ENCODE data around the gene STAG2.
A peak's percentile ranks its signal among the peaks of the same experiment; 100 is the strongest.

STAG2 gene

GRCh38 chrX:123943074-123943473, 18.4 kb upstream of the STAG2 start:
- no CpG with 5 or more reads among the region's 1 CpG for WGBS (ENCODE audit: extremely low coverage, insufficient coverage, insufficient read length)
- H3K4me3 ChIP-seq (ENCODE audit: low read depth, low read length): no peak overlapping the region
- no peak for DNase-seq

GRCh38 chrX:123943488-123943887, 18.0 kb upstream of the STAG2 start:
- Histone ChIP-seq H4K12ac (ENCODE audit: low read depth, low read length) (no peak overlapping the region), H2BK12ac (ENCODE audit: low read length) (no peak overlapping the region), H4K8ac (ENCODE audit: low read depth, low read length) (no peak overlapping the region), H3K9ac (ENCODE audit: low read length) (no peak overlapping the region), H2AK5ac (ENCODE audit: low read length) (no peak overlapping the region), H2AFZ (ENCODE audit: insufficient read depth, low read length, poor library complexity) (no peak overlapping the region), H3K4me2 (ENCODE audit: low read length) (no peak overlapping the region), H2BK5ac (ENCODE audit: low read depth, low read length, poor library complexity) (no peak overlapping the region), H3K27me3 (ENCODE audit: insufficient read depth, low read length) (no peaks in the 10 kb centered on the region), H3K23ac (ENCODE audit: low read length) (no peak overlapping the region), H3K4me3 (ENCODE audit: low read depth, low read length) (no peak overlapping the region), H3K79me2 (ENCODE audit: control insufficient read depth, insufficient read depth, low read length, poor library complexity) (no peaks in the 10 kb centered on the region), H3K4me1 (ENCODE audit: control insufficient read depth in 1 of 2, insufficient read depth in 2 of 2, low read length in 2 of 2) (no peaks in the 10 kb centered on the region), H2BK120ac (ENCODE audit: insufficient read depth, low read length, poor library complexity) (no peak overlapping the region), H3K79me1 (ENCODE audit: low read length) (no peaks in the 10 kb centered on the region), H3K18ac (ENCODE audit: low read length) (no peak overlapping the region), H3K4ac (ENCODE audit: low read depth, low read length) (no peak overlapping the region), H3K9me3 (ENCODE audit: insufficient read depth, low read depth, low read length) (no peaks in the 10 kb centered on the region), H3K14ac (ENCODE audit: low read length) (no peak overlapping the region), H3K36me3 (ENCODE audit: control insufficient read depth in 1 of 2, insufficient read depth in 2 of 2, low read length in 2 of 2) (no peaks in the 10 kb centered on the region), H4K91ac (ENCODE audit: low read depth, low read length) (no peak overlapping the region), H3K27ac (ENCODE audit: low read depth, low read length) (no peak overlapping the region)
- no CpG with 5 or more reads among the region's 2 CpGs for WGBS (ENCODE audit: extremely low coverage, insufficient coverage, insufficient read length)
- no peak for DNase-seq

More at GRCh38 chrX:123943074-123943473, 18.4 kb upstream of the STAG2 start:
- no peak overlapping the region for H2BK120ac ChIP-seq (ENCODE audit: insufficient read depth, low read length, poor library complexity)
- H3K23ac ChIP-seq (ENCODE audit: low read length): no peak overlapping the region
- no peak overlapping the region for H3K9ac ChIP-seq (ENCODE audit: low read length)
- H3K9me3 ChIP-seq (ENCODE audit: insufficient read depth, low read depth, low read length): no peaks in the 10 kb centered on the region
- no peaks in the 10 kb centered on the region for H3K27me3 ChIP-seq (ENCODE audit: insufficient read depth, low read length)
- no peaks in the 10 kb centered on the region for H3K4me1 ChIP-seq (ENCODE audit: control insufficient read depth in 1 of 2, insufficient read depth in 2 of 2, low read length in 2 of 2)
- no peak overlapping the region for H4K12ac ChIP-seq (ENCODE audit: low read depth, low read length)
- H3K79me1 ChIP-seq (ENCODE audit: low read length): no peaks in the 10 kb centered on the region
- H3K79me2 ChIP-seq (ENCODE audit: control insufficient read depth, insufficient read depth, low read length, poor library complexity): no peaks in the 10 kb centered on the region
- H4K91ac ChIP-seq (ENCODE audit: low read depth, low read length): no peak overlapping the region
- no peak overlapping the region for H3K18ac ChIP-seq (ENCODE audit: low read length)
- no peak overlapping the region for H4K8ac ChIP-seq (ENCODE audit: low read depth, low read length)
- H2AFZ ChIP-seq (ENCODE audit: insufficient read depth, low read length, poor library complexity): no peak overlapping the region
- no peak overlapping the region for H2AK5ac ChIP-seq (ENCODE audit: low read length)
- no peak overlapping the region for H3K4me2 ChIP-seq (ENCODE audit: low read length)
- H3K14ac ChIP-seq (ENCODE audit: low read length): no peak overlapping the region
- no peak overlapping the region for H2BK5ac ChIP-seq (ENCODE audit: low read depth, low read length, poor library complexity)
- no peak overlapping the region for H3K27ac ChIP-seq (ENCODE audit: low read depth, low read length)
- no peaks in the 10 kb centered on the region for H3K36me3 ChIP-seq (ENCODE audit: control insufficient read depth in 1 of 2, insufficient read depth in 2 of 2, low read length in 2 of 2)
- H2BK12ac ChIP-seq (ENCODE audit: low read length): no peak overlapping the region
- H3K4ac ChIP-seq (ENCODE audit: low read depth, low read length): no peak overlapping the region

GRCh38 chrX:123949846-123950245, 11.7 kb upstream of the STAG2 start:
- no peak overlapping the region for H2BK120ac ChIP-seq (ENCODE audit: insufficient read depth, low read length, poor library complexity)

GRCh38 chrX:123959281-123960063, 2.0 kb upstream of the STAG2 start:
- peak overlapping the region; percentile 35 for H4K91ac ChIP-seq (ENCODE audit: low read depth, low read length)
- H3K79me1 ChIP-seq (ENCODE audit: low read length): peaks cover 18% of the 10 kb centered on the region
- peak; percentile 0 to 32 for DNase-seq
- no peak overlapping the region for H2BK12ac ChIP-seq (ENCODE audit: low read length)
- no CpG with 5 or more reads among the region's 35 CpGs for WGBS (ENCODE audit: extremely low coverage, insufficient coverage, insufficient read length)
- H4K12ac ChIP-seq (ENCODE audit: low read depth, low read length): peak overlapping the region; percentile 36
- no peaks in the 10 kb centered on the region for H3K36me3 ChIP-seq (ENCODE audit: control insufficient read depth in 1 of 2, insufficient read depth in 2 of 2, low read length in 2 of 2)
- H3K27me3 ChIP-seq (ENCODE audit: insufficient read depth, low read length): no peaks in the 10 kb centered on the region
- peak overlapping the region; percentile 60 for H3K14ac ChIP-seq (ENCODE audit: low read length)
- no peak overlapping the region for H2AK5ac ChIP-seq (ENCODE audit: low read length)
- peak overlapping the region; percentile 22 for H4K8ac ChIP-seq (ENCODE audit: low read depth, low read length)
- H3K18ac ChIP-seq (ENCODE audit: low read length): peak overlapping the region; percentile 40
- H3K4me3 ChIP-seq (ENCODE audit: low read depth, low read length): peak overlapping the region; percentile 81
- H3K23ac ChIP-seq (ENCODE audit: low read length): no peak overlapping the region
- peak overlapping the region; percentile 58 for H2AFZ ChIP-seq (ENCODE audit: insufficient read depth, low read length, poor library complexity)
- H3K79me2 ChIP-seq (ENCODE audit: control insufficient read depth, insufficient read depth, low read length, poor library complexity): peaks cover 11% of the 10 kb centered on the region
- H2BK5ac ChIP-seq (ENCODE audit: low read depth, low read length, poor library complexity): peak overlapping the region; percentile 42
- H3K27ac ChIP-seq (ENCODE audit: low read depth, low read length): no peak overlapping the region
- H3K9me3 ChIP-seq (ENCODE audit: insufficient read depth, low read depth, low read length): no peaks in the 10 kb centered on the region
- peak overlapping the region; percentile 68 for H3K9ac ChIP-seq (ENCODE audit: low read length)
- H2BK120ac ChIP-seq (ENCODE audit: insufficient read depth, low read length, poor library complexity): peak overlapping the region; percentile 11
- peak overlapping the region; percentile 59 for H3K4ac ChIP-seq (ENCODE audit: low read depth, low read length)
- H3K4me2 ChIP-seq (ENCODE audit: low read length): peak overlapping the region; percentile 80
- H3K4me1 ChIP-seq (ENCODE audit: control insufficient read depth in 1 of 2, insufficient read depth in 2 of 2, low read length in 2 of 2): no peaks in the 10 kb centered on the region

More at GRCh38 chrX:123949846-123950245, 11.7 kb upstream of the STAG2 start:
- H3K23ac ChIP-seq (ENCODE audit: low read length): no peak overlapping the region
- H3K14ac ChIP-seq (ENCODE audit: low read length): no peak overlapping the region
- no peak overlapping the region for H3K9ac ChIP-seq (ENCODE audit: low read length)
- H2BK12ac ChIP-seq (ENCODE audit: low read length): no peak overlapping the region
- DNase-seq: no peak
- H3K79me1 ChIP-seq (ENCODE audit: low read length): no peaks in the 10 kb centered on the region
- no peak overlapping the region for H4K12ac ChIP-seq (ENCODE audit: low read depth, low read length)
- no peaks in the 10 kb centered on the region for H3K27me3 ChIP-seq (ENCODE audit: insufficient read depth, low read length)
- no peaks in the 10 kb centered on the region for H3K79me2 ChIP-seq (ENCODE audit: control insufficient read depth, insufficient read depth, low read length, poor library complexity)
- no peak overlapping the region for H3K4me2 ChIP-seq (ENCODE audit: low read length)
- no peak overlapping the region for H2AFZ ChIP-seq (ENCODE audit: insufficient read depth, low read length, poor library complexity)
- H3K9me3 ChIP-seq (ENCODE audit: insufficient read depth, low read depth, low read length): no peaks in the 10 kb centered on the region
- H3K27ac ChIP-seq (ENCODE audit: low read depth, low read length): no peak overlapping the region
- H4K8ac ChIP-seq (ENCODE audit: low read depth, low read length): no peak overlapping the region
- H4K91ac ChIP-seq (ENCODE audit: low read depth, low read length): no peak overlapping the region
- no peak overlapping the region for H2BK5ac ChIP-seq (ENCODE audit: low read depth, low read length, poor library complexity)
- H3K4me1 ChIP-seq (ENCODE audit: control insufficient read depth in 1 of 2, insufficient read depth in 2 of 2, low read length in 2 of 2): no peaks in the 10 kb centered on the region
- H3K4ac ChIP-seq (ENCODE audit: low read depth, low read length): no peak overlapping the region
- WGBS (ENCODE audit: extremely low coverage, insufficient coverage, insufficient read length): no CpG with 5 or more reads among the region's 2 CpGs
- H2AK5ac ChIP-seq (ENCODE audit: low read length): no peak overlapping the region
- no peak overlapping the region for H3K18ac ChIP-seq (ENCODE audit: low read length)
- no peaks in the 10 kb centered on the region for H3K36me3 ChIP-seq (ENCODE audit: control insufficient read depth in 1 of 2, insufficient read depth in 2 of 2, low read length in 2 of 2)
- no peak overlapping the region for H3K4me3 ChIP-seq (ENCODE audit: low read depth, low read length)
